Astrocyte (in vitro differentiated cells and primary cell): ENCODE results near the gene GALNT1.

Experiments used
- CTCF ChIP-seq: IDR thresholded peaks from 2 replicates; pipeline ENCODE4 v1.5.1; 2011; ENCODE audit warnings: low read depth, mild to moderate bottlenecking, inconsistent platforms, low read length, moderate library complexity; ENCODE audit not compliant: insufficient read depth
- EZH2 ChIP-seq: IDR thresholded peaks from 2 replicates; pipeline ENCODE4 v1.6.1; 2012; ENCODE audit warnings: mild to moderate bottlenecking, low read length, inconsistent platforms; ENCODE audit not compliant: insufficient read depth

GRCh38 chr18:35623255-35623654, 41.7 kb downstream of the GALNT1 start:
- no peak for TF ChIP-seq CTCF
- no peak for TF ChIP-seq EZH2
